Lower lobe of right lung (tissue), 2 donors: Measurements from ENCODE around the gene ZNF765. TPM values are rescaled to one million over a fixed set of nuclear protein-coding genes. Genes with fewer than 3 reads are reported as not detected.
"Not testable (repeated sequence)": the region's sequence is repeated elsewhere in the genome, so short reads cannot be mapped to it uniquely, and the experiment has no call there.

Experiments
- ATAC-seq, 2 donors: fragments of 200-7000 bp; cut with Tn5 transposase; one replicate each; pipeline ENCODE4 v1.9.1; 2020 to 2022; ENCODE audit warnings: mild to moderate bottlenecking in 2 of 2, moderate library complexity in 2 of 2
- DNase-seq: peaks from one replicate; pipeline ENCODE4 v3.0.0-alpha.2; 2020
- H3K27ac ChIP-seq: fragments of 200-600 bp; one replicate; pipeline ENCODE4 v1.8.0; 2022
- H3K27me3 ChIP-seq: fragments of 200-600 bp; one replicate; pipeline ENCODE4 v1.8.0; 2022; ENCODE audit warnings: low read depth
- H3K36me3 ChIP-seq: fragments of 200-600 bp; one replicate; pipeline ENCODE4 v1.8.0; 2022; ENCODE audit warnings: mild to moderate bottlenecking
- H3K4me1 ChIP-seq: fragments of 200-600 bp; one replicate; pipeline ENCODE4 v1.8.0; 2022
- H3K4me3 ChIP-seq: fragments of 200-600 bp; one replicate; pipeline ENCODE4 v1.8.0; 2022; ENCODE audit warnings: mild to moderate bottlenecking
- H3K9me3 ChIP-seq: fragments of 200-600 bp; one replicate; pipeline ENCODE4 v1.8.0; 2022
- intact Hi-C: fragments of 100-400 bp; cut with DNase I; formaldehyde crosslinking; loops from one replicate; pipeline ENCODE4 v1.11.0; 2022
- total RNA-seq: library from RNA; stranded (reverse); fragmentation: NEBNext Ultra II Directional; extraction: Animal tissue kit (Norgen Biotek cat#: 25700); gene quantifications from one replicate; pipeline ENCODE4 v1.2.1, GENCODE V29; 2021
- TF ChIP-seq, protein P1 (sequence below): fragments of 200-600 bp; IDR thresholded peaks from one replicate; pipeline ENCODE4 v1.8.0; 2022; ENCODE audit warnings: antibody characterized with exemption, mild to moderate bottlenecking
- donor health status: DM: no; HTN: yes; CAD: no; lungs with severe emphysema.

ZNF765 gene
- total RNA-seq, 1 donor from 2014 or later, result 16.2 TPM

- peaks cover 28% of the 10 kb centered on the region for H3K9me3 ChIP-seq
- no peak for ATAC-seq
- intact Hi-C loops, result no loop called here
- no peaks in the 10 kb centered on the region for H3K36me3 ChIP-seq
- H3K4me3 ChIP-seq, result no peak overlapping the region
- H3K4me1 ChIP-seq, result no peaks in the 10 kb centered on the region
- no peaks in the 10 kb centered on the region for H3K27me3 ChIP-seq
- DNase-seq, result no peak
- no peak overlapping the region for H3K27ac ChIP-seq
- TF ChIP-seq, protein P1, sequence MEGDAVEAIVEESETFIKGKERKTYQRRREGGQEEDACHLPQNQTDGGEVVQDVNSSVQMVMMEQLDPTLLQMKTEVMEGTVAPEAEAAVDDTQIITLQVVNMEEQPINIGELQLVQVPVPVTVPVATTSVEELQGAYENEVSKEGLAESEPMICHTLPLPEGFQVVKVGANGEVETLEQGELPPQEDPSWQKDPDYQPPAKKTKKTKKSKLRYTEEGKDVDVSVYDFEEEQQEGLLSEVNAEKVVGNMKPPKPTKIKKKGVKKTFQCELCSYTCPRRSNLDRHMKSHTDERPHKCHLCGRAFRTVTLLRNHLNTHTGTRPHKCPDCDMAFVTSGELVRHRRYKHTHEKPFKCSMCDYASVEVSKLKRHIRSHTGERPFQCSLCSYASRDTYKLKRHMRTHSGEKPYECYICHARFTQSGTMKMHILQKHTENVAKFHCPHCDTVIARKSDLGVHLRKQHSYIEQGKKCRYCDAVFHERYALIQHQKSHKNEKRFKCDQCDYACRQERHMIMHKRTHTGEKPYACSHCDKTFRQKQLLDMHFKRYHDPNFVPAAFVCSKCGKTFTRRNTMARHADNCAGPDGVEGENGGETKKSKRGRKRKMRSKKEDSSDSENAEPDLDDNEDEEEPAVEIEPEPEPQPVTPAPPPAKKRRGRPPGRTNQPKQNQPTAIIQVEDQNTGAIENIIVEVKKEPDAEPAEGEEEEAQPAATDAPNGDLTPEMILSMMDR, result no peak
Measured at GRCh38 chr19:53388168-53388567, 6.8 kb upstream of the ZNF765 start.

GRCh38 chr19:53388904-53389303 is 6.0 kb upstream of the ZNF765 start:
- TF ChIP-seq, protein P1, result no peak
- no peak overlapping the region for H3K27ac ChIP-seq
- DNase-seq (no peak), ATAC-seq (no peak)
- no peaks in the 10 kb centered on the region for H3K36me3 ChIP-seq
- intact Hi-C loops, result no loop called here
- no peaks in the 10 kb centered on the region for H3K4me1 ChIP-seq
- peaks cover 20% of the 10 kb centered on the region for H3K9me3 ChIP-seq
- H3K4me3 ChIP-seq, result no peak overlapping the region
- no peaks in the 10 kb centered on the region for H3K27me3 ChIP-seq

DNA sequence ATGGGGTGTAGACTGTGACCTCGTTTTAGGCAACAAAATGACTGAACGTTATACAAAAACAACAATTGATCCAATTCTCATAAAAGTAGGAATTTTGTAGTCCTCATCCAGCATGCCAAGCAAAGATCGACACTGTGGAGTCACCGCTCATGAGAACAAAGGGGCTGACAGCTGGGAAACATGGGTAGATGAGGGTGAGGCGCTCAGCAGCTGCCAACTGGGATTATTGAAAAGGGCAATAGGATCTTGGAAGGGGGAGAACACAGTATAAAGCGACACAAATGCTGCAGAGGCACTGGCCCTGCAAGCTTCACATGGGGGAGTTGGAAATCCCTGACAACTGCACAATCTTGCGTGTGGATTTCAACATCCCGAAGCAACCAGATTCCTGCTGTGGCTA is 5.4 kb upstream of the ZNF765 start:
- ATAC-seq, result no peak

DNA sequence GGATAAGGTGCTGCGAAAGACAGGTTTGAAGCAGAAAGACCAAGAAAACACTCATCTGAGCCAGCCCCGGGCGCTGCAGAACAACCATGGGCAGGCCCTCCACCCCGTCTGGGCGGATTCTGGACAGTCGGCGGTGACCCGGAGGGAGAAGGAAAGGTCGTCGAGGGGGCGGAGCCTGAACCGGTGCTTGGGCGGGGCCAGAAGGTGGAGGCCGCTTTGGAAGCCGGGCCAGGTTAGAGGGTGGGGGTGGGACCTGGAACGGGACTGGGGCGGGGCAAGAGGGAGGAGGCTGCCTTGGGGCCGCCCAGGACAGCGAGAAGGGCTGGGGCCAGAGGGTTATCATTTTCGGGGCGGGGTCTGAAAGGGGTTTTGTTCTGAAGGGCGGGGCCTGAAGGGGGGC is 5.0 kb upstream of the ZNF765 start:
- intact Hi-C loops, result no loop called here
- Histone ChIP-seq H3K27ac (no peak overlapping the region), H3K27me3 (no peaks in the 10 kb centered on the region), H3K4me3 (no peak overlapping the region), H3K9me3 (peaks cover 11% of the 10 kb centered on the region), H3K4me1 (no peaks in the 10 kb centered on the region), H3K36me3 (no peaks in the 10 kb centered on the region)
- TF ChIP-seq, protein P1, result no peak
- ATAC-seq, result no peak
- no peak for DNase-seq

More for the DNA sequence above, 5.4 kb upstream of the ZNF765 start:
- no peak for DNase-seq
- H3K4me3 ChIP-seq, result no peak overlapping the region
- intact Hi-C loops, result no loop called here
- TF ChIP-seq, protein P1, result no peak
- H3K27ac ChIP-seq, result no peak overlapping the region
- no peaks in the 10 kb centered on the region for H3K4me1 ChIP-seq
- no peaks in the 10 kb centered on the region for H3K27me3 ChIP-seq
- peaks cover 15% of the 10 kb centered on the region for H3K9me3 ChIP-seq
- H3K36me3 ChIP-seq, result no peaks in the 10 kb centered on the region

DNA sequence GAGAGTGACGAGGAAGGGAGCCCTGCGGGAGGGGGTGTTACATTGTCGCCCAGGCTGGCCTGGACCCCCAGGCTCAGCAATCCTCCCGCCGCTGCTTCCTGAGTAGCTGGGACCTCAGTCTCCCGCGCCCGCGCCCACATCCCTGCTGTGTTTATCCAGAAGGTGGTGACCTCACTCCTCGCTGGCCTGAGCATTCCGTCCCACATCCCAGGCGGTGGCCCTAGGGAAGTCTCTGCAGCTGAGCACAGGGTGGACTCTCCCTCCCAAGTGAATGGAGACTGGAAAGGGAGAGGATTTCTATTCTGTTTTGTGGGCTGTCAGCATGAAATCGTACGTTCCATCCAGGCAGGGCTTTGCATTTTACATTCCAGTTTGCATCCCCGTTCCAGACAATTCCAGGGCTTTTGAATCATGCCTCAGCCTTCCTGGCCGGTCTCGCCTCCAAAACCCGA is 401 bp upstream of the ZNF765 start:
- peaks cover 16% of the 10 kb centered on the region for H3K36me3 ChIP-seq
- DNase-seq, result peak; percentile 66
- no peaks in the 10 kb centered on the region for H3K27me3 ChIP-seq
- H3K4me1 ChIP-seq, result peaks cover 15% of the 10 kb centered on the region
- ATAC-seq, result peak; percentile 31 to 57
- peak overlapping the region; percentile 82 for H3K27ac ChIP-seq
- intact Hi-C loops, result no loop called here
- TF ChIP-seq, protein P1, result no peak
- peak overlapping the region; percentile 73 for H3K4me3 ChIP-seq
- no peaks in the 10 kb centered on the region for H3K9me3 ChIP-seq

DNA sequence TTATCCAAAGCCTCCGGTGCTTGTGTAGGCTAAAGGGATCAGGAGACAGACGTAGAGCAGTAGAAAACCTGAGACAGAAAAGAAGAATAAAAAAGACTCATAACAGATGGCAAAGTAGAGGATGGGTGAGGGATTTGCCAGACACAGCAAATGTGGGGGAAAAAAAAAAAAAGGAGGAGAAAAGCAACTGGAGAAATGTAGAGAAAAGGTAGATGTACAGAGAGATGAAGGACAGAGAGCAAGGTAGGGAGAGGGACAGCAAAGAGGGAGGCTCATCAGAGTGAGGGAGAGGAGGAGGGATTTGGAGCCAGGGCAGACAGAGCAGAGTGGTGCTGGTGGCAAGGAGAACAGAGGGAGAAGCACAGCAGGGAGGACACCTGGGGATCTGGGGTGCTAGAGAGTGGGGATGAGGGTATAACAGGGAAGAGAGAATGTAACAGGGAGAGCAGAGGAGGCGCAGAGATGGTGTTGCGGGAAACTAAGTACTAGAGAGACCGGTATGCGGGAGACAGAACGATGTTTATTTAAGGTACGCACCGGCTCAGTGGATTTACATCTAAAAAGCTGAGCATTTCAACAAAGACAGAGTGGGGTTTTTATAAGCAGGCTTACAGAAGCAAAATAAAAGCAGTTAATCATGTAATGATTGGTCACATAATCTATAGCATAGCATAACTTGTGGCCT is 1.0 kb downstream of the ZNF765 start:
- ATAC-seq, H3K27me3 ChIP-seq, intact Hi-C loops, H3K9me3 ChIP-seq, H3K27ac ChIP-seq, DNase-seq: not testable (repeated sequence)
- Histone ChIP-seq H3K4me1 (peaks cover 15% of the 10 kb centered on the region), H3K36me3 (peaks cover 30% of the 10 kb centered on the region), H3K4me3 (peak overlapping the region; percentile 73)
